IMR-90 (cell line): Measurements from ENCODE around the gene IL20RA. TPM values are rescaled to one million over a fixed set of nuclear protein-coding genes. Genes with fewer than 3 reads are reported as not detected.

Source experiments
- ATAC-seq: fragments of 200-7000 bp; cut with Tn5 transposase; 2 replicates; pipeline ENCODE4 v1.9.1; 2020; ENCODE audit warnings: low read depth, mild to moderate bottlenecking, moderate library complexity
- BruUV-seq: library from RNA; stranded (reverse); fragments of 400-500 nt; replicated peaks from 2 replicates; lab custom pipeline; 2021; lab: Mats Ljungman, UMichigan
- CTCF ChIA-PET: fragments of 300-600 bp; formaldehyde crosslinking; extraction: SDS; loops from one replicate; lab custom pipeline; 2021; ENCODE audit warnings: antibody characterized with exemption; lab: Yijun Ruan, JAX
- POLR2A ChIA-PET: fragments of 300-600 bp; sonication (Branson Sonifier 250); formaldehyde crosslinking; loops from one replicate; lab custom pipeline; 2022; ENCODE audit warnings: antibody characterized with exemption; ENCODE audit not compliant: unreplicated experiment; lab: Charles Lee
- DNase-seq: peaks from one replicate; pipeline ENCODE4 v3.0.0; 2013
- H2AFZ ChIP-seq: replicated peaks from 2 replicates; pipeline ENCODE3; 2013; ENCODE audit warnings: low read length, mild to moderate bottlenecking; ENCODE audit not compliant: poor library complexity
- H2AK5ac ChIP-seq: 2 replicates; pipeline ENCODE4 v1.6.1; 2013; ENCODE audit warnings: low read depth, low read length, inconsistent platforms
- H2AK9ac ChIP-seq: replicated peaks from 2 replicates; pipeline ENCODE3; 2013; ENCODE audit warnings: mild to moderate bottlenecking, low read depth, low read length, moderate library complexity; ENCODE audit not compliant: poor library complexity
- H2BK120ac ChIP-seq: 2 replicates; pipeline ENCODE4 v1.6.1; 2013; ENCODE audit warnings: low read depth, low read length, inconsistent platforms
- H2BK15ac ChIP-seq: 3 replicates; pipeline ENCODE4 v1.6.1; 2013; ENCODE audit warnings: low read depth, low read length, inconsistent platforms
- H2BK20ac ChIP-seq: 2 replicates; pipeline ENCODE4 v1.6.1; 2013; ENCODE audit warnings: low read depth, mild to moderate bottlenecking, inconsistent platforms, low read length, moderate library complexity
- H2BK5ac ChIP-seq: 2 replicates; pipeline ENCODE4 v1.6.1; 2013; ENCODE audit warnings: mild to moderate bottlenecking, low read depth, low read length, inconsistent platforms; ENCODE audit not compliant: poor library complexity, severe bottlenecking
- H3K14ac ChIP-seq: replicated peaks from 2 replicates; pipeline ENCODE4 v1.6.1; 2013; ENCODE audit warnings: low read depth, low read length, inconsistent platforms
- H3K18ac ChIP-seq: 2 replicates; pipeline ENCODE4 v1.6.1; 2013; ENCODE audit warnings: low read depth, low read length, control low read depth
- H3K23ac ChIP-seq: 2 replicates; pipeline ENCODE4 v1.6.1; 2013; ENCODE audit warnings: low read depth, low read length, inconsistent platforms
- H3K27ac ChIP-seq: 2 replicates; pipeline ENCODE4 v1.5.1; 2013; ENCODE audit warnings: mild to moderate bottlenecking, control low read depth, low read length; ENCODE audit not compliant: insufficient read depth
- H3K27me3 ChIP-seq: 2 replicates; pipeline ENCODE4 v1.6.1; 2013; ENCODE audit warnings: low read length; ENCODE audit not compliant: control insufficient read depth, insufficient read depth
- H3K36me3 ChIP-seq: 2 replicates; pipeline ENCODE4 v1.6.1; 2013; ENCODE audit warnings: low read length, mixed read lengths; ENCODE audit not compliant: control insufficient read depth, insufficient read depth
- H3K4ac ChIP-seq: 2 replicates; pipeline ENCODE4 v1.6.1; 2013; ENCODE audit warnings: low read depth, low read length, inconsistent platforms
- H3K4me1 ChIP-seq: 2 replicates; pipeline ENCODE4 v1.6.1; 2013; ENCODE audit warnings: low read length, mixed read lengths; ENCODE audit not compliant: control insufficient read depth, insufficient read depth
- H3K4me2 ChIP-seq: 2 replicates; pipeline ENCODE4 v1.6.1; 2013; ENCODE audit warnings: low read depth, mild to moderate bottlenecking, control low read depth, low read length, moderate library complexity
- H3K4me3 ChIP-seq: 2 replicates; pipeline ENCODE4 v1.5.1; 2013; ENCODE audit warnings: low read depth, mild to moderate bottlenecking, control low read depth, low read length, moderate library complexity; ENCODE audit not compliant: insufficient read depth
- H3K56ac ChIP-seq: 2 replicates; pipeline ENCODE4 v1.6.1; 2013; ENCODE audit warnings: low read length, inconsistent platforms; ENCODE audit not compliant: insufficient read depth; ENCODE audit errors: extremely low read depth
- H3K79me1 ChIP-seq, 2 experiments: 2 replicates each; pipeline ENCODE4 v1.6.1; 2013; ENCODE audit warnings: low read length in 2 of 2, inconsistent platforms in 1 of 2, low read depth in 1 of 2
- H3K9ac ChIP-seq: 2 replicates; pipeline ENCODE4 v1.6.1; 2013; ENCODE audit warnings: low read depth, low read length, control low read depth
- H3K9me1 ChIP-seq: 2 replicates; pipeline ENCODE4 v1.6.1; 2013; ENCODE audit warnings: low read length, inconsistent platforms; ENCODE audit not compliant: insufficient read depth
- H3K9me3 ChIP-seq: 2 replicates; pipeline ENCODE4 v1.6.1; 2013; ENCODE audit warnings: low read length; ENCODE audit not compliant: control insufficient read depth, insufficient read depth
- H4K20me1 ChIP-seq: 2 replicates; pipeline ENCODE4 v1.6.1; 2013; ENCODE audit warnings: low read length, inconsistent platforms; ENCODE audit not compliant: insufficient read depth
- H4K5ac ChIP-seq: 2 replicates; pipeline ENCODE4 v1.6.1; 2013; ENCODE audit warnings: mild to moderate bottlenecking, low read depth, low read length, control low read depth
- H4K8ac ChIP-seq, 2 experiments: 2 replicates each; pipeline ENCODE4 v1.6.1; 2013; ENCODE audit warnings: low read depth in 2 of 2, low read length in 2 of 2, control low read depth in 1 of 2, inconsistent platforms in 1 of 2
- H4K91ac ChIP-seq: 2 replicates; pipeline ENCODE4 v1.6.1; 2013; ENCODE audit warnings: low read depth, low read length, inconsistent platforms; ENCODE audit not compliant: insufficient read depth
- CEBPB ChIP-seq: IDR thresholded peaks from 2 replicates; pipeline ENCODE4 v1.6.1; 2012; ENCODE audit warnings: low read depth, low read length, improper control_type of control experiment
- CHD1 ChIP-seq: IDR thresholded peaks from 2 replicates; pipeline ENCODE4 v1.6.1; 2012; ENCODE audit warnings: low read depth, low read length, improper control_type of control experiment
- CTCF ChIP-seq: conservative IDR thresholded peaks from 2 replicates; pipeline ENCODE4 v1.5.1; 2012; ENCODE audit warnings: mild to moderate bottlenecking, low read depth, low read length, improper control_type of control experiment
- FOS ChIP-seq: fragments of 150-350 bp; IDR thresholded peaks from 2 replicates; pipeline ENCODE4 v1.6.1; 2016; ENCODE audit warnings: low read depth, low read length
- MAFK ChIP-seq: IDR thresholded peaks from 2 replicates; pipeline ENCODE4 v1.6.1; 2012; ENCODE audit warnings: low read depth, low read length, improper control_type of control experiment
- MAZ ChIP-seq: IDR thresholded peaks from 2 replicates; pipeline ENCODE4 v1.6.1; 2012; ENCODE audit warnings: low read depth, mild to moderate bottlenecking, low read length, improper control_type of control experiment, moderate library complexity, borderline replicate concordance
- MXI1 ChIP-seq: IDR thresholded peaks from 2 replicates; pipeline ENCODE4 v1.6.1; 2012; ENCODE audit warnings: low read depth, mild to moderate bottlenecking, low read length, moderate library complexity, borderline replicate concordance
- NFE2L2 ChIP-seq: fragments of 150-350 bp; IDR thresholded peaks from 2 replicates; pipeline ENCODE4 v1.6.1; 2016; ENCODE audit warnings: low read depth, mild to moderate bottlenecking, low read length
- POLR2A ChIP-seq: IDR thresholded peaks from 2 replicates; pipeline ENCODE4 v1.6.1; 2012; ENCODE audit warnings: mild to moderate bottlenecking, low read depth, low read length
- RAD21 ChIP-seq: IDR thresholded peaks from 2 replicates; pipeline ENCODE4 v1.6.1; 2012; ENCODE audit warnings: low read length, improper control_type of control experiment
- RCOR1 ChIP-seq: IDR thresholded peaks from 2 replicates; pipeline ENCODE4 v1.6.1; 2012; ENCODE audit warnings: mild to moderate bottlenecking, low read length, improper control_type of control experiment; ENCODE audit not compliant: insufficient replicate concordance
- RFX5 ChIP-seq: IDR thresholded peaks from 2 replicates; pipeline ENCODE4 v1.8.0; 2012; ENCODE audit warnings: low read depth, mild to moderate bottlenecking, low read length, moderate library complexity
- SMC3 ChIP-seq: fragments of 150-350 bp; IDR thresholded peaks from 2 replicates; pipeline ENCODE4 v1.6.1; 2016; ENCODE audit warnings: low read depth, mild to moderate bottlenecking, antibody characterized with exemption, low read length, moderate library complexity
- USF2 ChIP-seq: fragments of 150-350 bp; IDR thresholded peaks from 2 replicates; pipeline ENCODE4 v1.6.1; 2017; ENCODE audit warnings: mild to moderate bottlenecking, antibody characterized with exemption, low read length, low read depth
- WGBS, 2 experiments: methylation state at CpG; one replicate each; pipeline versions ENCODE4 v1.1.5 to v1.1.7; 2013; ENCODE audit warnings: missing lambda C conversion rate in 2 of 2; ENCODE audit not compliant: insufficient read length in 1 of 2; ENCODE audit errors: extremely low coverage in 2 of 2; 5-methylcytosine and 5-hydroxymethylcytosine counted together
- dilution Hi-C: fragments of 300-500 bp; cut with HindIII; formaldehyde crosslinking; loops from one replicate; pipeline ENCODE4 v1.14.3; 2018; ENCODE audit warnings: low sequenced_read_pairs; ENCODE audit not compliant: unreplicated experiment
- in situ Hi-C: fragments of 300-500 bp; cut with MboI; formaldehyde crosslinking; loops from 3 replicates; pipeline ENCODE4 v1.14.3; 2019; ENCODE audit warnings: low sequenced_read_pairs, inconsistent platforms, mixed read lengths
- intact Hi-C: fragments of 100-400 bp; cut with micrococcal nuclease; formaldehyde crosslinking; loops from 2 replicates; pipeline ENCODE4 v1.10.0; 2022
- polyA plus RNA-seq, 3 experiments: library from polyadenylated mRNA; depleted of rRNA; stranded (reverse); fragments of >200 nt; gene quantifications; 2 replicates each; pipeline ENCODE4 v1.2.3, GENCODE V29; 2012; ENCODE audit warnings: low replicate concordance in 1 of 3
- total RNA-seq: library from RNA; depleted of rRNA; stranded (reverse); fragments of >200 nt; gene quantifications from 2 replicates; pipeline ENCODE4 v1.2.3, GENCODE V29; 2012

IL20RA gene
- total and polyA plus RNA-seq, 2 of the 4 experiments (the other 2 are of a cell fraction): 0.02 TPM; not detected in 1

DNA sequence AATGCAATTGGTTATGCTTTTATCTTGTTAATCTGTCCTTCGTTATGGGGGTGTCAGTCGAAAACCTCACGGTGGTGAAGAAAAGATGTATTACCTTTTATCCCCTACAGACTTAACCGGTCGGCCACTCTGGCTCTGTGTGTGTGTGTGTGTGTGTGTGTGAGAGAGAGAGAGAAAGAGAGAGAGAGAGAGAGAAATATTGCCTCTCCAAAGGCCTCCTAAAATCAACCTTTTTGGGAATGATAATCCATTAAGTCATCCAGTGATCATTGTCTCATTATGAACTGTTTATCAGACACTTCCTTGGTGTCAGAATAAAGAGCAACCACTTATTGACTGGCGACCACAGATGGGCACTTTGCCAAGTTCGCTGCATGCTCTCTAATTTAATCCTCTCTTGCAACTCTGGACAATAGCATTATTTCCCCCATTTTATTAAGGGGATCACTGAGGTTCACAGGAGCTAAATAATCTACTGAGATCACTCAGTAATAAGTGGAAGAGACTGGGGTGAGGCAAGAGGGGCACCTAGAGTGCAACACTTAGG is 92.0 kb downstream of the IL20RA start:
- Histone ChIP-seq H2BK120ac (no peak overlapping the region), H2AK5ac (no peak overlapping the region), H4K91ac (no peak overlapping the region), H2AK9ac (no peak overlapping the region), H2BK5ac (no peak overlapping the region), H3K4ac (no peak overlapping the region), H3K14ac (no peak overlapping the region), H3K4me2 (no peak overlapping the region), H3K36me3 (no peaks in the 10 kb centered on the region), H3K27me3 (peaks cover 2% of the 10 kb centered on the region), H2BK20ac (no peak overlapping the region), H3K79me1 (no peaks in the 10 kb centered on the region), H3K9ac (no peak overlapping the region), H2BK15ac (no peak overlapping the region), H3K9me3 (no peaks in the 10 kb centered on the region), H3K56ac (no peak overlapping the region), H3K27ac (no peak overlapping the region), H2AFZ (no peak overlapping the region), H4K20me1 (no peaks in the 10 kb centered on the region), H4K5ac (no peak overlapping the region), H3K4me3 (no peak overlapping the region), H3K23ac (no peak overlapping the region), H3K4me1 (peaks cover 2% of the 10 kb centered on the region; the same call in 1 of the 2 replicates), H4K8ac (no peak overlapping the region), H3K9me1 (peaks cover 4% of the 10 kb centered on the region; the same call in 1 of the 2 replicates), H3K18ac (no peak overlapping the region)
- POLR2A ChIA-PET: no interaction called here
- CTCF ChIA-PET: no interaction called here
- intact Hi-C loops (no loop called here), dilution Hi-C loops (no loop called here), in situ Hi-C loops (no loop called here)
- 80% methylated on average over 1 of the region's 7 CpGs; no CpG with 5 or more reads in 1 of the 2 experiments for WGBS, 2 experiments
- no TSS peak for BruUV-seq
- no peak for TF ChIP-seq USF2
- no peak for TF ChIP-seq RFX5
- TF ChIP-seq CHD1: no peak
- TF ChIP-seq CTCF: no peak
- no peak for TF ChIP-seq RAD21
- no peak for TF ChIP-seq CEBPB
- TF ChIP-seq SMC3: no peak
- no peak for TF ChIP-seq MXI1
- TF ChIP-seq FOS: no peak
- no peak for TF ChIP-seq MAFK
- no peak for TF ChIP-seq RCOR1
- TF ChIP-seq NFE2L2: no peak
- TF ChIP-seq POLR2A: no peak
- no peak for TF ChIP-seq MAZ
- ATAC-seq (no peak), DNase-seq (no peak)
